Endometrium (tissue), 2 donors: ENCODE measurements around the gene IER5L.
A peak's percentile ranks its signal among the peaks of the same experiment; 100 is the strongest.

Experiments
- FAIRE-seq: peaks from 2 replicates; lab custom pipeline; 2012; peaks lifted over from hg19 to GRCh38; lab: Jason Lieb, UNC
- donor health status: control.
- donor health status: control.

The IER5L gene

DNA sequence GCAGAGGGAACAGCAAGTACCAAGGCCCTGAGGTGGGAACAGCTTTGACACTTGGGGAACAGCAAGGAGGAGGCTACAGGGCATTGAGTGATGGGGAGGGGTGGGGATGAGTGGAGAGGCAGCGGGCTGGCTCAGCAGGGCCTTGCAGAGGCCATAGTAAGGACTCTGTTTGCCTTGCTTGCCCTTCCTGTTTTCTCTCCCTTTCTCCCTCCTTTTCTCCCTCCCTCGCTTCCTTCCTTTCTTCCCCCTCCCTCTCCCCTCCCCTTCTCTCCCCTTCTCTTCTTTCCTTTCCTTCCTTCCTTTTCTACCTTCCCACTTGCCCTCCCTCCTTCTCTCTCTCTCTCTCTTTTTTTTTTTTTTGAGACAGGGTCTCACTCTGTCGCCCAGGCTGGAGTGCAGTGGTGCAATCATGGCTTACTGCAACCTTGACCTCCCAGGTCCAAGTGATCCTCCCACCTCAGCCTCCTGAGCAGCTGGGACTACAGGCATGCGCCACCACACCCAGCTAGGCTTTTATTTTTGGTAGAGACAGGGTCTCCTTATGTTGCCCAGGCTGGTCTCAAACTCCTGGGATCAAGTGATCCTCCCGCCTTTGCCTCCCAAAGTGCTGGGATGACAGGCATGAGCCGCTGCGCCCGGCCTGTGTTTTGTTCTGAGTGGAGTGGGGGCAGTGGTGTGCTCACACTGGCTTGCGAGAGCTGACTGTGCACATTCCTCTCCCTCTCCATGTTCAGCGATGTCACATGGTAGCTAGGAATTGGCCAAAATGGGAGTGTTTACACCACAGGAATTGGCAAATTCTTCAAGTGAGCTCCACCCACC lies 17.1 kb downstream of the IER5L start:
- FAIRE-seq = no peak

- no peak for FAIRE-seq
Observed at GRCh38 chr9:129156163-129156562, 21.9 kb downstream of the IER5L start.

DNA sequence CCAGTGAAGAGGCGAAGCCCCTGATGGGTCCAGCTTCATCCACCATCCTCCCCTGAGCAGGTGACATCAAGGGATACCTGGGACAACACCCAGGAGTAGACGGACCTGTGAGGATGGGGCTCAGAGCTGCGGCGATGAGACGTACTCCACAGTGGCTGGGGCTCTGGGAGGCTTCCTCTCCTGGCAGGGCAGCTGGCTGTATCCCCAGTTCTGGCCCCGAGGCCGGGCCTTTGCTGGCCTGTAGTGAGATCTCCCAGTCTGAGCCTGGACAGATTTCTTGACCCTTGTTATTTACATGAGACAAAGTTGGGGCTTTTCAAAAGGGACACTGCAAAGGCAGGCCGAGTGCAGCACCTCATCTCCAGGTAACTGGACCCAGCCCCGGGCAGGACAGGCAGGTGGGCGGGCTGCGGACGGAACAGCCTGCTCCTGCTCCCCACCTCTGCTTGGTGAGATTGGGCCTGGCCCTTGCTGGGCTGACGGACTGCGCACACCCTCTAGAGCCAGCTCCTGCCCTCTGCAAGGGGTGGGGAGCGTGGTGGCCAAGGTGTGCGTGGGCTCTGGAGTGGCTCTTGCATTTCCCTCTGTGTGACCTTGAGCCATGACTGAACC lies 23.1 kb downstream of the IER5L start:
- no peak for FAIRE-seq

DNA sequence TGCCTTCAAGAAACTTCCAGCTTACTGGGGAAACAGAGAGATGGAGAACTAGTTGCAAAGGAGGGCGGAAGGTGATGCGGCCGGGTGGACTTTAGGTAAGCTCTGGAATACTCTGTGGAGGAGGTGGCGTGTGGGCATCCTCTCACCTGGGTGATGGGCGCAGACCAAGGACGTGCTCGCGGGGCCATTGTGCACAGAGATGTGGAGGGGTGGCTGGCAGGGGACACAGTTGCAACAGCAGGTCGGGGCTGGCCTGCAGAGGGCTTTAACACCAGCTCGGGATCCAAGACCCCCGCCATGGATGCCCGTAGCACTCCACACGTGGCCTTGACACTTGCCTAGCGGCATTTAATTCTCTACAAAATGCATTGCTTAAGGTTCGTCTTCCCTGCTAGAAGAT lies 26.6 kb downstream of the IER5L start:
- FAIRE-seq = no peak

DNA sequence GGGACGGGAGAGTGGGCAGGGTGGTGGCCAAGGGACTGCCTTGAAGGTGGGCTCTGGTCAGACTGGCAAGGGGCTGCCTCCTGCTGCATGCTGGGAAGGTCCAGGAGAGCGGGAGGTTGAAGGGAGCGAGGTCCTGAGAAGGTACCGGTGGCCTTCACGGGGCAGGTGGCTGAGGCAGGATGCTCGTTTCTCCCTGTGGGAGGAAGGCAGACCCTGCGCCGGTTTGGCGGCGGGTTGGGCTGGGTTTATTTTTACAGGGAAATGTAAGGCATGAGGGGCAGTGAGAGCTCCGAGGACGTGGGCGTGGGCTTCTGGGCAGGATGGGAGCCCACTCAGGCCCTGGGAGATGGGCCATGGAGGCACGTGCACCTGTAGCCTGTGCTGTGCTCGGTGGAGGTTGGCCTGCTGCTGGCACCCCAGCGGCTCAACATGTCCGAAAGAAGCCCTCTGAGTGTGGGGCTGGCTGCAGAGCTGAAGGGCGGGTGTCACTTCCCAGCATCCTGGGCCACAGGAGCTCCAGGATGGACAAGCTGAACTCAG lies 27.3 kb downstream of the IER5L start:
- no peak for FAIRE-seq

- FAIRE-seq = no peak
Observed at GRCh38 chr9:129150122-129150521, 27.9 kb downstream of the IER5L start.

DNA sequence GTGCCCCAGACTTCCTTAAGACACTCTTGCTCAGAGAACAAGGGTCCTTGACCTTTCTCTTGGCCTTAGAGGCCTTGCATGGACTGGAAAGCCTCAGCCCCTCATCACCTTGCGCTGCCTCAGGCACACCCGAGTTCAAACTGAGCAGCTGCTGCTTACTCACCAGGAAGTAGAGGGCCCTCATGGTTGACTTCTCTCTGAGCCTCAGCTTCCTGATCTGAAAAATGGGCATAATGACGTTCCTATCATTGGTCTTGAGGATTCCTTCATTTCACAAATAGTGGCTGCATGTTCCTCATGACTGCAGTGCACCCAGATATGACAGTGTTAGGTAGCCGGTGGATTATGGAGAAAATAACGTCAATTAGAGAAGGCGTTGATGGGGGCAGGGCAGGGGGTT lies 28.6 kb downstream of the IER5L start:
- no peak for FAIRE-seq

- no peak for FAIRE-seq
Observed at GRCh38 chr9:129148463-129149204, 29.4 kb downstream of the IER5L start.

- FAIRE-seq = no peak
Observed at GRCh38 chr9:129146441-129146941, 31.6 kb downstream of the IER5L start.

- FAIRE-seq = no peak
Observed at GRCh38 chr9:129145841-129146292, 32.2 kb downstream of the IER5L start.

DNA sequence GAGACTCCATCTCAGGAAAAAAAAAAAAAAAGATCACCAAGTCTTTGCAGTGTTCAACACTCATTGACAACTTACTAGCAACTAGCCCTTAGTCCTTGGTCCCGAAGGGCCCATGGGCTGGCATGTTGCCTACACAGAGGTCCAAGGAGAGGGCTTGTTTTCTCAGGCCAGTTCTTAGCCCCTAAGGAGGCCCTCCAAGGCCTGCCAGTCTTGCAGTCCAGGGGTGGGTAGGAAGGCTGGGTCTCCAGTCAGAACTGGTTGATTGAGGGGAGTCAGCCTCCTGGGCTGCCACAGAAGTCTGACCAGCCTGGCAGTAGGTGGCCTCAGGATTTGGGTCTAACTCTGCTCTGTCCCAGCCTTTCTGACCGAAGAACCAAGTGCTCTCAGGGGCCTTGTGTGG lies 32.7 kb downstream of the IER5L start:
- FAIRE-seq = no peak

GRCh38 chr9:129143031-129143927 lies 34.8 kb downstream of the IER5L start:
- peak; percentile 65 for FAIRE-seq

- no peak for FAIRE-seq
Observed at GRCh38 chr9:129142138-129142935, 35.7 kb downstream of the IER5L start.

DNA sequence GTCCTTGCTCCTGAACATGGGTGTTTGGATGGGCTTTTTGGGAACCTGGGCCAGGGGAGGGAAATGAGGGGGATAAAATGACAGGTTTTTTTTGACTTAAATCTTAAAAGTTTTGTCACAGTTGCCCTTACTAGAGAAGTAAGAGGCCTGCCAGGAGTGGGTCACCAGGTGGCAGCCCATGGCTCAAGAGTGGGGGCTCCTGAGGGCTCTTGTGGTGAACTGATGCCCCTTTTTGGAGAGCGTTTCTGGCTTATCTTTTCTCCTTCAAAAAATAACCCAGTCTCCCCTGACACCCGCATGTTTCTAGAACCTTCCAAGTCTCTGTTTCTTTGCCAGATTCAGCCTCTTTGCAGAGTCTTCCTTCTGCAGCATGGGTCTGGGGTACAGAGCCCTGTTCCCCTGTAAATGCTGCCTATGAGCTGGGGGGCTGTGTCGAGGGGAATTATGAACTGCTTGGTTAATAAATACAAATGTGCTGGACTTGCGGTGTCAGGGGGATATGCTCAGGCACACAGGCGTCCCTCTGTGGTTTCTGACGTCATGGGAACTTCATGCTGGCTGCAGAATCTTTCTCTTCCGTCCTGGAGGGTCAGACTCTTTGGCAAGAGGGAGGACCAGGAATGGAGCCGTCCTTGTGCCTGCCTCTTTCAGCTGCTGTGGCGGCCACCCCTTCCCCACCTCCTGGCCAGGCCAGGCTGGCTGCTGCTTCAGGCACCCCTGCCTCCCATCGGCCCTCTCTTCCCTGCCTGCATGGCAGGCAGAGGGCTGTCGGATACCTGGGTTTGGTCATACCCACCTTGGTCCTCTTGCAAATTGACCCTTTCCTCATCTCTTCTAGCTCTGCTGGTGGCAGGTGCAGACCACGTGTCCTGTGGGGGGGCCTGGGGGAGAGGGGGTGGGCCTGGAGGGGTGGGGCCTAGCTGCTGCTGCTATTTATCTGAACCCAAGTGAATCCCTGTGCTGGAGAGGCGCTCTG lies 36.7 kb downstream of the IER5L start:
- FAIRE-seq = no peak

DNA sequence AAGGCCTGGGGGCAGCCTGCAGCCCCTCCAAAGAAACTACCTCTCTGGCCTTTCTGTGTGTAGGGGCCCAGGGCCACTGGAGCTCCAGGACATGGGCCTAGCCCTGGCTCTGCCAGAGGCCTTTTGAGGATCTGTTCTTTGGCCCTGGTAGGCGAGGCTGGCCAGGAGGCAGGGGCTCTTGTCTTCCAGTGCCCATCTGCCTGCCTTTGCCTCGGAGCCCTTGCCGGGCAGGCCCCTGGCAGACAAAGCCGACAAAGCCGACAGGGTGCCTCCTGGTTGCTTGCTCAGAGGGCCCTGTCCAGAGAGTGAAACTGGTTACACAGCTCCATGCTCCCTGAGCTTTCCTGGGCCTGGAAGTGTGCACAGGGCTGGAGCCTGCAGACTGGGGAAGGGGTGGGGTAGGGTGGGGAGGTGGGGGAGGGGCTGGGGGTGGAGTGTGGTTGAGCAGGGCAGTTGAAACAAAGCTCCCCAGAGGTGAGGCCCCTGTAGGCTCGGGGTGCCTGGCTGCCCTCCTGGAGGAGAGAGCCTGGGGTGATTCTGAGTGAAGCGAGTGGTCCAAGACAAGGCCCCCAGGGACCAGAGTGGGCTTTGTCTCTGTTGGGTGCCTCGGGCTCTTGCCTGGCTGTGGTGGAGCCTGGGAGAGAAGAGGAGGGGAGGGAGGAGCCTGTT lies 37.5 kb downstream of the IER5L start:
- no peak for FAIRE-seq

DNA sequence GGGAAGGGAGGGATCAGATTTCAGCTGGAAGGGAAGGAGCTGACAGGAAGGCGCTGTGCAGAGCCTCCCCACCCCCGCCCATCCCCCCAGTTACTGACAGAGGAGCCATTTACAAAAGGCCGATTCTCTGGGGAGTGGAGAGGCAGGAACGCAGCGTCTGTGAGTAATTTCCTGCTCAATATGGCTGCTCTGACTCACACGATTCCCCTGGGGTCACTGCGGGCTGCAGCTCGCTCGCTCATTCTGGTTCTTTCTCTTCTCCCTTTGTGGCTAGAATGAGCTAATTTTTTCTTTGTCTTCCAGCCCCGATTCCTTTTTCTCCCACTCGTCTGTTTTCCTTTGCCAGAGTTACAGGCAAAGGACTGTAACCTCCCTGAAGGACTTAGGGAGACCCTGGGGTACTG lies 38.1 kb downstream of the IER5L start:
- peak; percentile 94 for FAIRE-seq

DNA sequence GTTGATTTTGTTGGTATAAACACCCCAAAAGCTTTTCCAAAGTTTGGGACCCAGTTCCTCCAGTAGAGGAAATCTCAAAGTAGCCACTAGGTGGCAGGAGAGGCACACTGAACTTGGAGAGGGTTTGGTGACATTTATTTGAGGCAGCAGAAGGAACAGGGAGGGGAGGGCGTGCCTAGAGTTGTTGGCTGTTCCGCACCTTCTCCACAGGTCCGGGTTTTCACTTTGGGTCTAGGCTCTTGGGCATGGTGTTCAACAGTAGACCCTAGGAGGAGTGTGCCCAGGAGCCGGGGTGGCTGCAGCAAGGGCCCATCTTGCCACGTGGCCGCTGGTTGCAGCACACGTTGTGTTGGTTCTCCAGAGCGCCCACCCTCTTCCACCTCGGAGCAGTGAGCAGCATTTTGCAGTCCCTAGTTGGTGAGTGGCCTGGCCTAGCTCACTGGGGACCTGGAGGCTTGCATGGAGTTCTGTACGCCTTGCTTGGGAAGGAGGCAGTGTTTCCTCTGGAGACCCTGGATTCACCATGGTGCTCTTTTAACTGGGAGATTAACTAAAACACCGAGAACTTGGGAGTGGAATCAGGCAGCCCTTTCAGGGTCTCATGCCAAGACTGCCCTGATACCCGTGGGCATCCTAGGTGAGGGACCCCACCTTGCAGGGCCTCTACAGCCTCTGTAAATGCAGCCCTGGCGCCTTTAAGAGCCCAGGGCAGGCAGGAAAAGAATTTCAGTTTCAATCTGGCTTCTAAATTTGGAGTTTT lies 38.6 kb downstream of the IER5L start:
- peak; percentile 77 for FAIRE-seq
